NCI-H82 (cell line): Measurements from ENCODE around the gene AGAP1.
"Not testable (repeated sequence)": the region's sequence is repeated elsewhere in the genome, so short reads cannot be mapped to it uniquely, and the experiment has no call there.

Experiments
- DNase-seq: peaks from one replicate; lab custom pipeline; 2025; lab: John Stamatoyannopoulos, UW

The AGAP1 gene

GRCh38 chr2:236125541-236125940 lies 631.7 kb downstream of the AGAP1 start:
- DNase-seq, result no peak

GRCh38 chr2:236127010-236127409 lies 633.2 kb downstream of the AGAP1 start:
- DNase-seq, result no peak

- no peak for DNase-seq
These were observed 634.5 kb downstream of the AGAP1 start for GRCh38 chr2:236128321-236128720.

GRCh38 chr2:236129935-236130334 lies 636.1 kb downstream of the AGAP1 start:
- no peak for DNase-seq

- DNase-seq, result peak; percentile 86
These were observed 636.6 kb downstream of the AGAP1 start for GRCh38 chr2:236130349-236130998.

GRCh38 chr2:236131073-236131692 lies 637.3 kb downstream of the AGAP1 start:
- no peak for DNase-seq

- no peak for DNase-seq
These were observed 639.7 kb downstream of the AGAP1 start for GRCh38 chr2:236133410-236134012.

GRCh38 chr2:236136538-236136937 lies 642.7 kb downstream of the AGAP1 start:
- no peak for DNase-seq

- DNase-seq, result no peak
These were observed 643.2 kb downstream of the AGAP1 start for GRCh38 chr2:236137066-236137465.

- DNase-seq, result not testable (repeated sequence)
These were observed 647.8 kb downstream of the AGAP1 start for GRCh38 chr2:236141616-236142015.

GRCh38 chr2:236143811-236144210 lies 650.0 kb downstream of the AGAP1 start:
- DNase-seq, result no peak

GRCh38 chr2:236146436-236146835 lies 652.6 kb downstream of the AGAP1 start:
- no peak for DNase-seq

GRCh38 chr2:236155406-236155805 lies 661.6 kb downstream of the AGAP1 start:
- no peak for DNase-seq

- no peak for DNase-seq
These were observed 662.4 kb downstream of the AGAP1 start for GRCh38 chr2:236156095-236156859.

- no peak for DNase-seq
These were observed 663.0 kb downstream of the AGAP1 start for GRCh38 chr2:236156860-236157194.

- DNase-seq, result no peak
These were observed 663.5 kb downstream of the AGAP1 start for GRCh38 chr2:236157366-236157765.

GRCh38 chr2:236157815-236158498 lies 664.1 kb downstream of the AGAP1 start:
- DNase-seq, result no peak

- no peak for DNase-seq
These were observed 665.3 kb downstream of the AGAP1 start for GRCh38 chr2:236158969-236159777.

GRCh38 chr2:236159778-236160170 lies 665.9 kb downstream of the AGAP1 start:
- DNase-seq, result no peak

- no peak for DNase-seq
These were observed 666.7 kb downstream of the AGAP1 start for GRCh38 chr2:236160366-236161081.

- no peak for DNase-seq
These were observed 667.2 kb downstream of the AGAP1 start for GRCh38 chr2:236161082-236161462.
